ENCODE data around the gene PACSIN1. TPM values are rescaled to one million over a fixed set of nuclear protein-coding genes. Genes with fewer than 3 reads are reported as not detected.

Gene PACSIN1
- total and polyA plus RNA-seq, 10 of the 15 experiments (the other 5 are each of a cell fraction or from before 2014, with no cell fraction given): 0.50 to 9.4 (median 2.8) TPM

Other genes starting within 250 kb of the PACSIN1 start
- gene HMGA1, start 229.2 kb upstream of the PACSIN1 start, total RNA-seq (2014; rRNA removed): 417 and 479 TPM in 2 replicates
- 220 and 264 TPM in 2 replicates for gene HMGA1, start 229.2 kb upstream of the PACSIN1 start, total RNA-seq (2014; rRNA removed; fragmentation: Illumina TruSeq; extraction: Trizol)
- gene HMGA1, start 229.2 kb upstream of the PACSIN1 start, total RNA-seq (2021): 867 and 885 TPM in 2 replicates
- 39.7 and 110 TPM in 2 replicates for gene HMGA1, start 229.2 kb upstream of the PACSIN1 start, polyA plus RNA-seq (2011; rRNA removed)
- 176 and 537 TPM in 2 replicates for gene HMGA1, start 229.2 kb upstream of the PACSIN1 start, polyA plus RNA-seq (2014; fragmentation: Illumina TruSeq; extraction: Trizol)
- 10 to 100 TPM; 13.4 to 38.0 TPM for gene HMGA1, start 229.2 kb upstream of the PACSIN1 start, polyA plus RNA-seq (2014; fragmentation: Nextera tagmentation; extraction: Ambion mirVana)
- 555 and 628 TPM in 2 replicates for gene HMGA1, start 229.2 kb upstream of the PACSIN1 start, polyA plus RNA-seq (2014; rRNA removed)
- 100 to 1,000 TPM; 692 to 739 TPM for gene HMGA1, start 229.2 kb upstream of the PACSIN1 start, polyA plus RNA-seq (2016; fragmentation: Nextera tagmentation; extraction: Ambion mirVana)
- gene SMIM29, start 217.1 kb upstream of the PACSIN1 start, total RNA-seq (2014; rRNA removed): 26.9 and 27.7 TPM in 2 replicates
- gene SMIM29, start 217.1 kb upstream of the PACSIN1 start, total RNA-seq (2014; rRNA removed; fragmentation: Illumina TruSeq; extraction: Trizol): 6.8 and 9.0 TPM in 2 replicates
- gene SMIM29, start 217.1 kb upstream of the PACSIN1 start, total RNA-seq (2021): 17.6 and 19.9 TPM in 2 replicates
- gene SMIM29, start 217.1 kb upstream of the PACSIN1 start, polyA plus RNA-seq (2011; rRNA removed): 5.9 and 12.5 TPM in 2 replicates
- 0.65 and 8.7 TPM in 2 replicates for gene SMIM29, start 217.1 kb upstream of the PACSIN1 start, polyA plus RNA-seq (2014; fragmentation: Illumina TruSeq; extraction: Trizol)
- 1 to 10 TPM; 7.1 to 8.4 TPM for gene SMIM29, start 217.1 kb upstream of the PACSIN1 start, polyA plus RNA-seq (2014; fragmentation: Nextera tagmentation; extraction: Ambion mirVana)
- 25.3 and 26.9 TPM in 2 replicates for gene SMIM29, start 217.1 kb upstream of the PACSIN1 start, polyA plus RNA-seq (2014; rRNA removed)
- 10 to 100 TPM; 27.2 to 30.0 TPM for gene SMIM29, start 217.1 kb upstream of the PACSIN1 start, polyA plus RNA-seq (2016; fragmentation: Nextera tagmentation; extraction: Ambion mirVana)
- 27.3 and 32.4 TPM in 2 replicates for gene NUDT3, start 73.4 kb upstream of the PACSIN1 start, total RNA-seq (2014; rRNA removed)
- 32.1 and 32.3 TPM in 2 replicates for gene NUDT3, start 73.4 kb upstream of the PACSIN1 start, total RNA-seq (2014; rRNA removed; fragmentation: Illumina TruSeq; extraction: Trizol)
- 27.8 and 28.5 TPM in 2 replicates for gene NUDT3, start 73.4 kb upstream of the PACSIN1 start, total RNA-seq (2021)
- 17.9 and 20.9 TPM in 2 replicates for gene NUDT3, start 73.4 kb upstream of the PACSIN1 start, polyA plus RNA-seq (2011; rRNA removed)
- gene NUDT3, start 73.4 kb upstream of the PACSIN1 start, polyA plus RNA-seq (2014; fragmentation: Illumina TruSeq; extraction: Trizol): 28.5 and 34.7 TPM in 2 replicates
- gene NUDT3, start 73.4 kb upstream of the PACSIN1 start, polyA plus RNA-seq (2014; fragmentation: Nextera tagmentation; extraction: Ambion mirVana): 10 to 100 TPM in 1 of 2 experiments, 1 to 10 TPM in 1; 2.4 to 23.6 TPM
- 25.8 and 27.6 TPM in 2 replicates for gene NUDT3, start 73.4 kb upstream of the PACSIN1 start, polyA plus RNA-seq (2014; rRNA removed)
- 10 to 100 TPM; 13.8 to 14.2 TPM for gene NUDT3, start 73.4 kb upstream of the PACSIN1 start, polyA plus RNA-seq (2016; fragmentation: Nextera tagmentation; extraction: Ambion mirVana)
- 3,265 and 3,625 TPM in 2 replicates for gene RPS10, start 40.0 kb upstream of the PACSIN1 start, total RNA-seq (2014; rRNA removed)
- 3,150 and 3,233 TPM in 2 replicates for gene RPS10, start 40.0 kb upstream of the PACSIN1 start, total RNA-seq (2014; rRNA removed; fragmentation: Illumina TruSeq; extraction: Trizol)
- 2,325 and 2,481 TPM in 2 replicates for gene RPS10, start 40.0 kb upstream of the PACSIN1 start, total RNA-seq (2021)
- gene RPS10, start 40.0 kb upstream of the PACSIN1 start, polyA plus RNA-seq (2011; rRNA removed): 2,575 and 3,799 TPM in 2 replicates
- 3,495 and 3,970 TPM in 2 replicates for gene RPS10, start 40.0 kb upstream of the PACSIN1 start, polyA plus RNA-seq (2014; fragmentation: Illumina TruSeq; extraction: Trizol)
- 1,000 to 10,000 TPM; 2,067 to 2,394 TPM for gene RPS10, start 40.0 kb upstream of the PACSIN1 start, polyA plus RNA-seq (2014; fragmentation: Nextera tagmentation; extraction: Ambion mirVana)
- gene RPS10, start 40.0 kb upstream of the PACSIN1 start, polyA plus RNA-seq (2014; rRNA removed): 3,767 and 4,060 TPM in 2 replicates
- gene RPS10, start 40.0 kb upstream of the PACSIN1 start, polyA plus RNA-seq (2016; fragmentation: Nextera tagmentation; extraction: Ambion mirVana): 1,000 to 10,000 TPM; 1,546 to 1,554 TPM
- not detected in 2 replicates for gene SPDEF, start 90.3 kb downstream of the PACSIN1 start, total RNA-seq (2014; rRNA removed)
- gene SPDEF, start 90.3 kb downstream of the PACSIN1 start, total RNA-seq (2014; rRNA removed; fragmentation: Illumina TruSeq; extraction: Trizol): not detected in 2 replicates
- gene SPDEF, start 90.3 kb downstream of the PACSIN1 start, total RNA-seq (2021): not detected in 2 replicates
- gene SPDEF, start 90.3 kb downstream of the PACSIN1 start, polyA plus RNA-seq (2011; rRNA removed): not detected in 2 replicates
- not detected in 2 replicates for gene SPDEF, start 90.3 kb downstream of the PACSIN1 start, polyA plus RNA-seq (2014; fragmentation: Illumina TruSeq; extraction: Trizol)
- not detected for gene SPDEF, start 90.3 kb downstream of the PACSIN1 start, polyA plus RNA-seq (2014; fragmentation: Nextera tagmentation; extraction: Ambion mirVana)
- gene SPDEF, start 90.3 kb downstream of the PACSIN1 start, polyA plus RNA-seq (2014; rRNA removed): not detected in 2 replicates
- not detected for gene SPDEF, start 90.3 kb downstream of the PACSIN1 start, polyA plus RNA-seq (2016; fragmentation: Nextera tagmentation; extraction: Ambion mirVana)
- gene ILRUN, start 230.7 kb downstream of the PACSIN1 start, total RNA-seq (2014; rRNA removed): 45.5 and 47.0 TPM in 2 replicates
- 55.5 and 56.2 TPM in 2 replicates for gene ILRUN, start 230.7 kb downstream of the PACSIN1 start, total RNA-seq (2014; rRNA removed; fragmentation: Illumina TruSeq; extraction: Trizol)
- 83.9 and 85.0 TPM in 2 replicates for gene ILRUN, start 230.7 kb downstream of the PACSIN1 start, total RNA-seq (2021)
- 82.3 and 114 TPM in 2 replicates for gene ILRUN, start 230.7 kb downstream of the PACSIN1 start, polyA plus RNA-seq (2011; rRNA removed)
- 69.6 and 79.9 TPM in 2 replicates for gene ILRUN, start 230.7 kb downstream of the PACSIN1 start, polyA plus RNA-seq (2014; fragmentation: Illumina TruSeq; extraction: Trizol)
- gene ILRUN, start 230.7 kb downstream of the PACSIN1 start, polyA plus RNA-seq (2014; fragmentation: Nextera tagmentation; extraction: Ambion mirVana): 10 to 100 TPM; 21.0 to 27.2 TPM
- 48.2 and 52.4 TPM in 2 replicates for gene ILRUN, start 230.7 kb downstream of the PACSIN1 start, polyA plus RNA-seq (2014; rRNA removed)
- gene ILRUN, start 230.7 kb downstream of the PACSIN1 start, polyA plus RNA-seq (2016; fragmentation: Nextera tagmentation; extraction: Ambion mirVana): 10 to 100 TPM; 30.2 to 34.1 TPM

Measured in GM12878 (cell line).